Activated CD4-positive, alpha-beta T cell treated with anti-CD3 and anti-CD28 coated beads, Interleukin-2, amount 50 U/mL, for 16 hours (primary cell): ENCODE results near the gene UQCC3.
A peak's percentile ranks its signal among the peaks of the same experiment; 100 is the strongest.
"Not testable (repeated sequence)": the region's sequence is repeated elsewhere in the genome, so short reads cannot be mapped to it uniquely, and the experiment has no call there.

ENCODE experiments used
- DNase-seq: peaks from one replicate; pipeline ENCODE4 v3.0.0-alpha.2; 2020

Gene UQCC3

GRCh38 chr11:62665599-62666258 is 5.7 kb upstream of the UQCC3 start:
- peak; percentile 65 for DNase-seq

GRCh38 chr11:62666259-62666926 is 5.1 kb upstream of the UQCC3 start:
- peak; percentile 35 for DNase-seq

- DNase-seq, result no peak
Measured at GRCh38 chr11:62667460-62667859, 4.0 kb upstream of the UQCC3 start.

- DNase-seq, result peak; percentile 9
Measured at GRCh38 chr11:62669420-62670161, 1.9 kb upstream of the UQCC3 start.

GRCh38 chr11:62671236-62671607 is 251 bp upstream of the UQCC3 start:
- no peak for DNase-seq

GRCh38 chr11:62673196-62673525 is 1.7 kb downstream of the UQCC3 start:
- DNase-seq, result no peak

- DNase-seq, result not testable (repeated sequence)
Measured at GRCh38 chr11:62675415-62675814, 3.9 kb downstream of the UQCC3 start.

GRCh38 chr11:62676698-62677097 is 5.2 kb downstream of the UQCC3 start:
- no peak for DNase-seq

GRCh38 chr11:62677156-62677555 is 5.7 kb downstream of the UQCC3 start:
- DNase-seq, result no peak

GRCh38 chr11:62677714-62678113 is 6.2 kb downstream of the UQCC3 start:
- no peak for DNase-seq

- no peak for DNase-seq
Measured at GRCh38 chr11:62678433-62678769, 6.9 kb downstream of the UQCC3 start.

- peak; percentile 89 for DNase-seq
Measured at GRCh38 chr11:62678770-62679696, 7.6 kb downstream of the UQCC3 start, which contains the start of gene UBXN1. UBXN1 (minus strand) TSS chr11:62679073; CDS start chr11:62678923, 150 bp downstream.

- DNase-seq, result peak; percentile 66
Measured at GRCh38 chr11:62680825-62681240, 9.4 kb downstream of the UQCC3 start.

- no peak for DNase-seq
Measured at GRCh38 chr11:62682518-62682917, 11.0 kb downstream of the UQCC3 start.

GRCh38 chr11:62687508-62688396 is 16.3 kb downstream of the UQCC3 start:
- no peak for DNase-seq

- DNase-seq, result no peak
Measured at GRCh38 chr11:62688491-62688890, 17.0 kb downstream of the UQCC3 start.

GRCh38 chr11:62689421-62690183 is 18.1 kb downstream of the UQCC3 start, which contains the start of gene LRRN4CL:
LRRN4CL (minus strand) TSS chr11:62689530; CDS start chr11:62688508, 1,022 bp downstream.
- DNase-seq, result no peak

- not testable (repeated sequence) for DNase-seq
Measured at GRCh38 chr11:62693624-62694023, 22.2 kb downstream of the UQCC3 start.

GRCh38 chr11:62694455-62695167 is 23.1 kb downstream of the UQCC3 start:
- DNase-seq, result peak; percentile 77

- DNase-seq, result peak; percentile 63
Measured at GRCh38 chr11:62702246-62702645, 30.8 kb downstream of the UQCC3 start.
